Measurements from ENCODE around the gene PRKCZ. TPM values are rescaled to one million over a fixed set of nuclear protein-coding genes. Genes with fewer than 3 reads are reported as not detected.

PRKCZ gene
- total and polyA plus RNA-seq, 9 donors, result 3.4 to 16.1 (median 5.8) TPM

GRCh38 chr1:2184934-2185333 is 134.7 kb downstream of the PRKCZ start:
- intact Hi-C loops (cut with DNase I), result no loop called here
- 92 to 94% (median 93%) methylated on average over 33 of the region's 33 CpGs for WGBS, 3 donors

GRCh38 chr1:2185880-2186855 is 136.0 kb downstream of the PRKCZ start:
- intact Hi-C loops (cut with DNase I), result no loop called here

More at GRCh38 chr1:2184934-2185333, 134.7 kb downstream of the PRKCZ start:
- DNase-seq, result peak in 1 of 5 donors; percentile 35
- Histone ChIP-seq H3K4me3 (no peak overlapping the region), H3K27ac (no peak overlapping the region), H3K4me1 (ENCODE audit: insufficient read depth) (peaks cover under 1% of the 10 kb centered on the region), H3K27me3 (no peaks in the 10 kb centered on the region), H3K36me3 (no peaks in the 10 kb centered on the region), H3K9me3 (no peaks in the 10 kb centered on the region)
- TF ChIP-seq EP300 (IDR thresholded peaks at IDR 0.05) (no peak), CTCF (IDR thresholded peaks at IDR 0.05) (no peak), POLR2A (IDR thresholded peaks at IDR 0.05) (no peak)

GRCh38 chr1:2186901-2187300 is 136.7 kb downstream of the PRKCZ start:
- no peak for DNase-seq
- H3K27ac ChIP-seq, result no peak overlapping the region
- intact Hi-C loops (cut with DNase I), result no loop called here
- H3K36me3 ChIP-seq, result no peaks in the 10 kb centered on the region
- no peak overlapping the region for H3K4me3 ChIP-seq
- TF ChIP-seq POLR2A (IDR thresholded peaks at IDR 0.05) (no peak), EP300 (IDR thresholded peaks at IDR 0.05) (no peak), CTCF (IDR thresholded peaks at IDR 0.05) (no peak)
- WGBS, 3 donors, result 79 to 87% (median 84%) methylated on average over 9 of the region's 9 CpGs
- no peaks in the 10 kb centered on the region for H3K27me3 ChIP-seq
- H3K9me3 ChIP-seq, result no peaks in the 10 kb centered on the region
- H3K4me1 ChIP-seq (ENCODE audit: insufficient read depth), result peaks cover 14% of the 10 kb centered on the region

More at GRCh38 chr1:2185880-2186855, 136.0 kb downstream of the PRKCZ start:
- Histone ChIP-seq H3K4me3 (no peak overlapping the region), H3K27ac (no peak overlapping the region), H3K27me3 (no peaks in the 10 kb centered on the region), H3K4me1 (ENCODE audit: insufficient read depth) (peaks cover 11% of the 10 kb centered on the region), H3K9me3 (no peaks in the 10 kb centered on the region), H3K36me3 (no peaks in the 10 kb centered on the region)
- 85 to 87% (median 87%) methylated on average over 31 to 38 of the region's 38 CpGs for WGBS, 3 donors
- TF ChIP-seq POLR2A (IDR thresholded peaks at IDR 0.05) (no peak), CTCF (IDR thresholded peaks at IDR 0.05) (no peak), EP300 (IDR thresholded peaks at IDR 0.05) (no peak)
- DNase-seq, result peak in 2 of 5 donors; percentile 31 to 37

GRCh38 chr1:2187619-2188018 is 137.4 kb downstream of the PRKCZ start:
- WGBS, 3 donors, result 76 to 80% (median 78%) methylated on average over 13 of the region's 13 CpGs
- H3K27ac ChIP-seq, result no peak overlapping the region
- H3K4me1 ChIP-seq (ENCODE audit: insufficient read depth), result peaks cover 16% of the 10 kb centered on the region
- TF ChIP-seq EP300 (IDR thresholded peaks at IDR 0.05), result no peak
- TF ChIP-seq POLR2A (IDR thresholded peaks at IDR 0.05), result no peak
- no peak for TF ChIP-seq CTCF (IDR thresholded peaks at IDR 0.05)
- H3K27me3 ChIP-seq, result no peaks in the 10 kb centered on the region
- H3K9me3 ChIP-seq, result no peaks in the 10 kb centered on the region
- DNase-seq, result peak in 2 of 5 donors; percentile 40 to 44
- H3K36me3 ChIP-seq, result no peaks in the 10 kb centered on the region
- no peak overlapping the region for H3K4me3 ChIP-seq
- intact Hi-C loops (cut with DNase I), result no loop called here
